Activated CD8-positive, alpha-beta memory T cell treated with anti-CD3 and anti-CD28 coated beads, Interleukin-2, amount 50 U/mL, for 48 hours (primary cell): ENCODE results near the gene TMEM108.

Experiments
- DNase-seq: peaks from one replicate; pipeline ENCODE4 v3.0.0-alpha.2; 2020

TMEM108 gene

DNA sequence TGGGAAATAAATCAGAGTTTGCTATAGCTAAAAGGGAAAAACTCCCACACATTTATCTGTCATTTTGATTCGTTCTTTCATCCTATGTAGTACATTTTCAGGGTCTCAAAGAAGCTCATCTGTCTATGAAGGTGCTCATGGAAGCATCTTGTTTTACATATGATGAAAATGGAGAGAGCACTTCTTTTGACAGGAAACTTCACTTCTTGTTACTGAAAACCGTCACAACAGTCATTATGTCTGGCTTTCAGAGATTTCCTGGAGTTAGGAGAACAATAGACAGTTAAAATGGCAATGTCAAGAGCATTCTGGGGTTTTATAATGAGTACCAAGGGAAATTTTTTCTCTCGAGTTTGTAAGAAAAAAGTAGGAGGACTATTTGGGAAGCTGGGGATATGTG is 83.3 kb downstream of the TMEM108 start:
- DNase-seq: no peak

DNA sequence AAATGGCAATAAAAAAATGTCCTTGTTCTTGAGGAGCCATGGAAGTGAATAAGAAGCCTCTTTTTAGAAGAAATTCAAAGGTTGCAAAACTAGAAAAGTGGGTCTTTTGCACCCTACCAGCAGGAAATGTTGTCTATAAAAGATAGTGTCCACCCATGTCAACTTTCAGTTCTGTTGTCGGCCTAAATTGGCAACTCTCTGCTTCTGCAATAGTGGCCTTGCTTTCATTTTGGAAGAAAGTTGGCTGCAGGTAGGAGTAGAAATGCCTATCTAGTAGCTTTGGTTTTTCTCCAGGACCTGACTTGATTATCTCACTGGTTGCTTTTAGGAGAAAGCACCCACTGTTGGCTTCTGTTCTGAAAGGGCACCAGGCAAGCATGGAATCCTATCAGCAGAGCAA is 85.4 kb downstream of the TMEM108 start:
- DNase-seq: no peak

DNA sequence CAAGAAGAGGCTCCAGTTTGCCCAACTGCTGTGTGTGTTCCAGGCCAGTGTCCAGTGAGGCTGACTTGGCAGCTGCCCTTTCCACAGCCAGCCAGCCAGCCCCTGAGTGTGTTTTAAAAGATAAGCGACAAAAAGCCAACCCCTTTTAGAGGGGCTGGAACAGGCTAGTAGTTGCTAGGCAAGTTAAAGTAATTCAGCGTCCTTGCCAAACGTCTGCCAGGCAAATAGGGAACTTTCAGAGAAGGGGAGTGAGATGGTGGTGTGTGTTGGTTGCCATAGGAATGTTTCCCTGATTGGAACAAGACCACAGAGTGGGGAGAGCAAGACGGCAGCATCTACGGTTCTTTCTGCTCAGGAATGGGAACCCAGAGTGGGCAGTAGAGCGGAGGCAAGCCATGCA is 86.3 kb downstream of the TMEM108 start:
- no peak for DNase-seq

DNA sequence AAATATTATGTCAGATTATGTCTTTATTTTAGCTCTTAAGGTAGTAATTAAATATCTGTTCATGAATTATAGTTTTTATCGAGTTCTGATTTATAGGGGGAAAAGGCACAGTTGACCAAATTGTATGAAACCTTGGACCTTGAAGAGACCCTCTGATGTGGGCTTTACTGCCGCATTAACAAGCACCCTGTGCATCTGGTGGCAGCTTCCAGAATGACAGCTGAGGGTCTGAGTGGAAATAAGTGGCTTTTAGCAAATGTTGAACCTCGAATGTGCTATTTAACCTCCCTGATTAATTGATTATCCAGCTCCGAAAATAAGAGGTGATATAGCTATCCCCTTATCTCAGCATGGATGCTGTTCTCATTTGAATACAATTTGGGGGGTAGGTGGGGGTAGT is 87.0 kb downstream of the TMEM108 start:
- DNase-seq: no peak

DNA sequence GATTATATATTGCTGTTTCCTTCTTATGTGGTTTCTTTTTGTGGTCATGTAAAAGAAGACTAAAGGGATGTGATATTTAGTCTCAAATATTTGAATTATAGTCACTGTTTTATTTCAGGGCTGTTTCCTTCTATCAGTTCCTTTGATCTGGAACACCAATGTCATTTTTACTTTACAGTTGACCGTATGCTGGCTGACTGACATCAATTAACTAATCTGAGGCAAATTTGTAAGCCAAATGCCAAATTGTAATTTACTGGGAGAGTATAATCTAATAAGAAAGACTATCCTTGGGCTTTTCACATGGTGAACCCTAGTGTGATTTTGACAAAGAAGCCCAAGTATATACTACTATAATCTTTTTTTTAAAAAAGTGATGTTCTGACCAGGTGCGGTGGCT is 87.6 kb downstream of the TMEM108 start:
- DNase-seq: no peak

DNA sequence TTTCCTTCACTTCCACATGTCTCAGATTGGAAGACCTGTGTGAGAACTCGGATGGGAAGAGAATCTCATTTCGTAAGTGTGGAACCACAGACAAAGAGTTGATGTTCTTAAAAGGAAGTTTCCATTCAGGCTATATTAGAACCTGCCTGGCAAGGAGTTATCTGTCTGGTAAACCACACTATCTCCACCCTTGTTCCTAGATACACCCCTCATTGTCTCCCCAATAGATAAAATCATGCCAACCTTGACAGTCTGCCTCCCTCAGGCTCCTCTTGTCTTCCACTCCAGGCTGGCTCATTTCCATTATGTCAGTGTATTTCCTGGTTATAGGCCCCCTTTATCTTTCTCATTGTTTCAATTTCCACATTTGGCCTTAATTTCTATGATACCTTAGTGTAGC is 89.2 kb downstream of the TMEM108 start:
- no peak for DNase-seq

DNA sequence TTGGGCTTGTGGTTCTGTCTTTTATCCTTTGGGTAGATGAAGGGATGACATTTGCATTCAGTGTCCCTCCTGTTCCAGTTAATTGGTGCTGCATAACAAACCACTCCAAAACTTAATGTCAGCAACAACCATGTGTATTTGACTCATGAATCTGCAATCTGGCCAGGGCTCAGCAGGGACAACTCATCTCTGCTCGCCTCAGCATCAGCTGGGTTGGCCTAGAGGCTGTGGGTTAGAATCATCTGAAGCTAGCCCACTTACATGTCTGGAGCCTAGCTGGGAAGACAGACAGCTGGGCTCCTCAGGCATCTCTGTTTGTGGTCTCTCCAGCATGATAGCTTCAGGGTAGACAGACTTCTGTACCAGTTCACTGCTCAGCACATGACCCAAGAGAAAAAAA is 92.0 kb downstream of the TMEM108 start:
- no peak for DNase-seq

DNA sequence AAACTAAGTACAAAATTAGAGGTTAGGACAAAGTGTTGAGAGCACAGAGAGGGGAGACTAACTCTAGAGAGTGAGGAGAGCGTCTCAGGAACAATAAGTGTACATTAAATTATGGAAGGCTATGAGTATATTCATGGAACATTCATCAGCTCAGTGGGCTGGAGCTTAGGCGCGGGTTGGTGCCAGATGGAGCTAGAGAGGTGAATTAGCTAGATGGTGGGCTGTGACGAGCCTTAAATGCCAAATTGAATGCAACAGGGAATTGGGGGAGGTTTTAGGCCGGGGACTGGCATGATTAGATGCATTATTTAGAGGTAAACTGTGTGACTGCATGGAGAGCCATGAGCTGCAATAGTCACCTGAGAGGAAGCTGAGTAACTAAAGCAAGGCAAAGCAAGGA is 97.1 kb downstream of the TMEM108 start:
- DNase-seq: no peak

DNA sequence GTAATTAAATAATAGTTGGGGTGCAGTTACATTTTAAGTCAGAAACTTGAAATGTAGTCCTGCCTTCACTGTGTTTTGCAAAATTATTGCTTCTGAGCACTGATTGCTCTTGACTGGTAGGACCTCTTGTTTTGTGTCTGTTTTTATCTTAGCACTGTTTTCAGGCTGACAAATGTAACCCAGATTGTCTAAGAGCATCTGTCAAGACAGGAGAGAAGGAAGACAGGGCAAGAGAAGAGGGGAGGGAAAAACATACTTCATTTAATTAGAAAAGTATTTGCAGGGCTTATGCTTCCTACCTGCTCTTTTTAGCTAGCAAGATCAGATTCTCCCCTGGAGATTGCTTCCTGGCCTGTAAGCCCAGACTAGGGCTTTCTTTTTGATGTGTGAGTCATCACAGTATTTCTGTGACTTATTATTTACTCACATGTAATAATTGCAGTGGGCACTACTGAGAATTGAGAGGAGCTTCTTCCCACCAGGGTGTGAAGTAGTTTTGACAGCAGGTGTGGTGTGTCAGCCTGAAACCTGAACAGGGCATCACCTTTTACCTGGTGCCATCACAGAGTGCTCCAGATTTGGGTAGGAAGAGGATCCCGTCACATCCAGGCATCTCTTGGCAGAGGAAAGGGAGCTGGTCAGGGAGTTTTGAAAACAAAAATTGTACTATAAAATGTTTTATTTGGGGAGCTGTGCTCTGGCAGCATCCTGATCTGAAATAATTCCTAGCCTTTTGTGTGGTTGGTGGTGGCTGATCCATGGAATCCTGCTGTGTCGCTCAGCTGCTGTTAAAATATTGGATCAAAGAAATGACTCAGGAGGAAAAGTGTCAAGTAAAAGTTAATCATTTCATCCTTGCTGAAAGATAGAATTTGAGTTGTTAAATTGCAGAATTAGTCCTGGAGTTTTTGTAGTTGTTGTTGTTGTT is 98.2 kb downstream of the TMEM108 start:
- DNase-seq: no peak

DNA sequence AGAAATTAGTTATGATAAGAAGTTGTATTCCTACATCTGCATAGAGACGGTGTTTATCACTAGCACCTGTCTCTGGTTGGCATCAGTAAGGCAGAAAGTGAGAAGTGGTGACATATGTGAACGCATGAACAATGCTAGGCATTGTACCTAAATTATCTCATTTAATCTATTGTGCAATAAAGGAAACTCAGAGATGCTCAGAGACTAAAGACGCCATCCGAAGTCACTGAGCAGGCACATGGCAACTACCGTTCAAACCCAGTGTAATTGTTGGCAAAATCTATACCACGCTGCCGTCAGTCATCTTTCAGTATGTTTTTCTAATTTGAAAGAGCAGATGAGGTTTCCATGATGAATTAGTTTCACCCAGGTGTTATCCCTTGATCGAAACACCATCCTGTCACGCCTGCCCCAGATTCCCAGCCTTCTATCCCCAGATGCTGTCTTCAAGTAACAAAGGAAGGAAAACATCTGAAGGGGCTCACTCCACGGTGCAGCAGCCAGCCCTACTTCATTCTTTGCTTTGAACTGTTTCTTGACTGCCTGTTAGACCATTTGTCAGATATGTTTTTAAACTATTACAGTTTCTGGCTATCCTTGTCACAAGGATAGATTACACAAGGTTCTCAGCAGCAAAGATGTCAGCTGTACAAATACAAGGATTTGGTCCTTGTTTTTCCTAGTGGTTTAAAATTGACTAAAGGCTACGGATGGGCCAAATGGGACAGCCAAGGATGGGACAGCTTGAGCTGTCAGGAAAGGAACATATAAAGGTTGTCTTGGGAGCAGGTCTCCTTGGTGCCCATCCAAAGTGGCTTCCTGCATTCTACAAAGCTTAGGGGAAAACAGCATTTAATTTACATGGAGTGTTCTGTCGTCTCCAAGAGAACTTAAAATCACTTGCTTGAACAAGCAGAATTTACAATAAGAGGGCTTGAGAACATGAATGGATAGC is 99.1 kb downstream of the TMEM108 start:
- DNase-seq: no peak

DNA sequence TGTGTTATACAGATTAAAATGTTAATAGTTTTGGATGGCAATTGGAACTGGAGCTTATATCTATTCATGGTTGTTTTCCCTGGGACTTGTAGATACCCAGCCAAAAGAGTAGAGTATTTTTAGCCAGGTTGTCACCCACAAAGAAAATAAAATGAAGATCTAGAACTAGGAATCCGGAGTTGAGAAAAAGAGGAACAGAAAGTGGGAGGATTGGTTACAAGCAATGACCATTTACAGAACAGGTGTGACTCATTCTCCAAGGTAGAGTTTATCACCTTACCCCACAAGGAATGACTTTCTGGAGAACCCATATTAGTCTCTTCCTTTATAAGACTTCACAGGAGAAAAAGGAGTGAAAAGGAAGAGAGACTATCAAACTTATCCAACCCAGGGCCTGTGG is 99.8 kb downstream of the TMEM108 start:
- no peak for DNase-seq

DNA sequence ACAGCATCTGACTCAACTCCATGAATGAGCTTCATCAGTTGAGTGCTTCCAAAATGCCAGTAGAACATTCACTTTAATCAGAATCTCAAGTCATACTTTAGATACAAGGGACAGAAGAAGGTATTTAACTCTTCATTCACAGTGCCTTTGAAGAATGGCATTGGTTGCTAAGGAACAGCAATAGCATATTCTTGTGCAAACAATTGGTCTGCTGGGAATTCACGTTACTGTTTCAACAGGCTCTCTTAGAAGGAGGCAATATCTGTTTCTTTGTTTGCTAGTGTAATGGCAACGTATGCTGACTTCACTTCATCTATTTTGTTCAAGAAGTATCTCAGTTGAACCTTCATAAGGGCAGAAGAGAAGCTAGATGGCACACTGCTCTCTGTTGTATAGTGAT is 113.9 kb downstream of the TMEM108 start:
- no peak for DNase-seq

DNA sequence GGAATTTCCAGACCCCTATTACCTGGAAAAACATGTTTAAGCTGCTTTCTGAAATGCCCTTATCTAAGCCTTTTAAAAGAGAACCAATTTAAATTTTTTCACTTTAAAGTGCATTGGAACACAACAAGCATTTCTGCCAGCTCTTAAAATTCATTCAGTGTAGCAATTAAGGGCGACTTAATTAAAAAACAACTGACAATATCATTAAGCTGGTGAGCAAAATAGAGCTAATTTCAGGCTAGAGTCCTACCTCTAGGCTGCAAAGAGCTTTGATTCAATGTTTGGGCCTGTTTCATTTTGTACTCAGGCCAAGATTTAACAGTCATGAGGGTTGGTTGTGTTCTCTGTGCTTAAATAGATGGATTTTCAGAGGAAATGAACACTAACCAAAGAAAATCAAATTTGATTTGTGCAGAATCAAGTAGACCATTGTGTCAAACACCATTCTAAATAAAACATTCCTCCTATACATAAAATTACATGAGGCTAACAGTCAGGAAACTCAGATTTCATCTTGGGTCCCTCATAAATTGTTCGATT is 114.6 kb downstream of the TMEM108 start:
- DNase-seq: no peak

DNA sequence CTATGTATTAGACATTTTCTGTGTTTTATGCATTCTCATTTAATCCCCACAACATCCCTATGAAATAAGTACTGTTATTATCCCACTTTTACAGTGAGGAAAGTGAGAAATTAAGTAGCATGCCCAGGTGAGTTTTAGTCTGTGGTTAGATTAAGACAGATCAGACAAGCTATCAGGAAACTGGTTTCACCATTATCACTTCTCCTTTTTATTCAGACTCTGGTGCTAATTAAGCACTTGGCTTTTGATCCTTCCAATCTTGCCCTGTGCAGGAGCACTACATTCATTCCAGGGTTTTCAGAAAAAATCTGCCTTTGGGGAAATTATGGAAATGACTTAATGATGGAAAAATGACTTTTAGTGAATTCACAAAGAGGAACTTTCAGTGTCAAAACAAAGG is 115.2 kb downstream of the TMEM108 start:
- DNase-seq: no peak

DNA sequence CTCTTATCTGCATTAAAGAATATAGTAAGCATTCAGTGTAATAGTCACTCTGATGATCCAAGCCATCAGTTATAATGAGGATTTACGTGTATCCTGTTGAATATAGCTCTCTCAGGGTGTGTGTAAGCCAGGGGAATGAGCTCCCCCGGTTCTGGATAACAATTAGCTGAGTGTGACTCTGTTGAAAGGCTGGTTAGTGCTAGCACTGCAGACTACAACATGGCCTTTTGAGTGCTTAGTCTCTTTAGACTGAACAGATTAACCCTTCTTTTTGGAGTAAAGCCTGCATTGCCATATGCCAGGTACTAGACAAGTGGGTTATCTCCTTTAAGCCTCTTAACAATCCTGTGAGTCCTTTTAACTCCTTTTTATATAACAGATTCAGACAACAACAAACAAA is 119.5 kb downstream of the TMEM108 start:
- DNase-seq: no peak

DNA sequence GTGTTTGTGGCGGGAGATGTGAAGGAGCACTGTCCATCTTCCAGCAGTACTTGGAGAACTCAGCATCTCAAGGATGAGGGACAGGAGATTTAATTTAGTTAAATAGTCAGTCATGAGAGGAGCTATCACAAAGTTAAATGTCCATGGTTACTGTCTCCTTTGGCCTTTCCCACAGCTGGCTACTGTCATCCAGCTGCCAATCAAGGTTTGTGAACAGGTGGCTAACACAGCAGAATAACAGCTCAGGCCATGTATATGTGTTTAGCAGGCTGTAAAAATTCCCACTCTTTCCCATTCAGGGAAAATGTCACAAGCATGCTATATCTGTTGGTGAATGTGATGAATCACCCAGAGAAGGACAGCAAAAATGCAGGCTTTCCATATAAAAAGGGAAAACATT is 120.5 kb downstream of the TMEM108 start:
- no peak for DNase-seq

DNA sequence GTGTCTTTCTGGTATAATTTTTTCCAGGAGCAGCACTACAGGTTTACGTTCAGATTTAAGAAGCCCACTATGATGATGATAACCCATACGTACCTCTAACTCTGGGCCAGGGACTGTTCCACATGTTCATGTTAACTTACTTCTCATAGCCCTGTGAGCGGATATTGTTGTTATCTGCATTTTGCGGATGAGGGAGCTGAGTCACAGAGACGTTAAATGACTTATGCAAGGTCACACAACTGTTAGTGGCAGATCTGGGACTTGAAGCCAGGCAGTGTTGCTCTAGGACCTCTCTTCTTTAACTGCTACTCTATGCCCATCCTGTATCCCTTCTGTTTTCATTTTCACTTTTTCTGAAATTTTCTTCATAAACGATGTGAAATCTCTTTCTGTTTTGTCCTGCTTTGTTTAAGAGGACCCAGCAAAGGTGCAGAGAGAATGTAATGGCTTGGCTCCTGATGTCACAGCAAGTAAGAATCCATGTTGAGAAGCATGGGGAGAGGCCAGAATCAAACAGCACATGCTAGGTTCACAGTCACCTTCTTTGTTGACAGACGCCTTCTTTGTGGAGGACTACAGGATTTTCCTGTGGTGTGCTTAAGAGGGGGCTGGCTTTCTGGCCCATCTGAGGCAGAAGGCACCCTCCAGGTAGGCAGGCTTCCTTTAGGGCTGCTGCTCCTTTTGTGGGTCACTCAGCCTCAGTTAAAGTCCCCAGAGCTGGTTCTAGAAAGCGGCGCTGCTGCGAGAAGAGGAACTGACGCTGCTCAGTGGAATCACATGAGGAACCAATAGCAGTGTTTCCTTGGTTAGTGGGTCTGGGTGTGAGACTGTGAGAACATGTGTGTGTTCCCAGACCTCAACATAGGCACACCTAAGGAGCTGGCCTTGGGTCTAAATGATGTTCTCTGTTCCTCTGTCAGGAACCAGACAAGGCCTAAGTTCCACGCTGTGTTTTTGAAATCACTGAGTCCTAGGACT is 121.6 kb downstream of the TMEM108 start:
- no peak for DNase-seq

DNA sequence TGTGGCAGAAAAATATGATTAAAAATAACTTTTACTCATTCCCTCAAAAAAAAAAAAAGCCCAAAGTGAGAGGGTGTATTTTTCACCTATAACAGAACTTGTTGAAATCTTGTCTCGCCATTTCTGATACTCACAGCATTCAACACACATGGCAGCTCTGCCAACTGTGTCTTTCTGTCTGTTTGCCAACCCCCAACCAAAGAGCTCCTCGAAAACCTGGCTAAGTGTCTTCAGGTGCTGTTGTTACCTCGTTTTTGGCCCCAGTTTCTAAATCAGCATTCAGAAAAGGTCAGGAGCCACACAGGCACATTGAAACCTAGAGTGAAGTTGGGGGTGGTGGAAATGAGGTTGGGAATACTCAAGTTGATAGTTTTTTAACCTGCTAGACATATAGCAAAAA is 123.5 kb downstream of the TMEM108 start:
- DNase-seq: no peak

DNA sequence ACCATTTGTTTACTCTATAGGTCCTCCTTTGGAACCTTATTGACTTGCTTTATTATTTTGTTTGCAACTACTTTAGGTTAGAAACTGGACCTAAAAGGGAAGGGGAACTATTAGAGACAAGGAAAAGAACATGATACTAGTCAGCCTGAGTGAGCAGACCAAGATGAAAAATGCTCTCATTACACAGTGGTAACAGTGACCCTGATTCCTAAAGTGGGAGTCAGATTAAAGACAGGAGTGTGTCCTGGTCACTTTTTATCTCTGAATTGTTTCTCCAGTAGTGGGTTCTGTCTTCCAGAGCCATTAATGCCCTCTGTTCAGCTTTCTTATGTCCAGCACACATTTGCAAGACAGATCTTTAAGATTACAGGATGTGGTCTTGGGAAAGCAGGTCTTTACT is 124.1 kb downstream of the TMEM108 start:
- DNase-seq: no peak

DNA sequence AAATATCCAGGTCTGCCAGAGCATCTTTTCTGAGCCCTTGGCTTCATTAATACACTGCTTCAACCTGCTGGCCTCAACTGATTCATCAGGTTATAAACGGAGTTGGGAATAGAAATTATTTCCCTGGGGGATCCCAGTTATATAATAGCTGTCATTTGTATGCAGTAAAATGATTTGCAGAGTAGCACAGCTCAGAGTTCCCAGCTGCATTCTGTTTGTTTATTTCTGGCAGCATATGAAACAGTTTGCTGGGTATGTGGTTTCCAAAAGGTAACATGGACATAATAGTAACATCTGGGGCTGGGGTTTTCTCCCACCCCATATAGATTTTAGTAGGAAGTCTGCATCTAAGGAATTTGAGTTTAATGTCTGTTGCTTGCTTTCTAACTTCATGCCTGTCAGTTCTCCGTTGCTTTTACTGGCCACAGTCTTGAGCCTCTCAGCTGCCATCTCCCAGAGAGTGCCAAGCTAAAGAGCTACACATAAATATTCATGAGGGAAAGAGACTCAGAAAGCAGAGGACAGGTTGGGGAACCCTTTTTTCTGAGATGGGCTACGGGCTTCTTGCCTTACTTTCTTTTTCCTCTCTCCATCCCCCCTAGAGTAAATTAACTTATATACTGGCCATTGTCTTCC is 124.6 kb downstream of the TMEM108 start:
- no peak for DNase-seq

DNA sequence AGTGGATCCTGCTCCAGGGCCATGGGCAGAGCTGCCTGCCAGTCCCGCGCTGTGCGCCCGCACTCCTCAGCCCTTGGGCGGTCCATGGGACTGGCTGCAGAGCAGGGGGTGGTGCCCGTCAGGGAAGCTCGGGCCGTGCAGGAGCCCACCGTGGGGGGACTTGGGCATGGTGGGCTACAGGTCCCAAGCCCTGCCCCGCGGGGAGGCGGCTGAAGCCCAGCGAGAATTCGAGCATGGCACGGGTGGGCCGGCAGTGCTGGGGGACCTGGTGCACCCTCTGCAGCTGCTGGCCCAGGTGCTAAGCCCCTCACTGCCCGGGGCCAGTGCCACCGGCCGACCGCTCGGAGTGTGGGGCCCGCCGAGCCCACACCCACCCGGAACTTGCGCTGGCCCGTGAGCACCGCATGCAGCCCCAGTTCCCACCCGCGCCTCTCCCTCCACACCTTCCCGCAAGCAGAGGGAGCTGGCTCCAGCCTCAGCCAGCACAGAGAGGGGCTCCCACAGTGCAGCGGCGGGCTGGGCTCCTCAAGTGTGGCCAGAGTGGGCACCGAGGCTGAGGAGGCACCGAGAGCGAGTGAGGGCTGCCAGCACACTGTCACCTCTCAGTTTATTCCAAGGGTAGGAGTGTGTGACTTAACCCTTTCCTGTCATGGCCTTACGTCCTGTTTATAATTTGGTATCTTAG is 129.3 kb downstream of the TMEM108 start:
- no peak for DNase-seq
